Prostate gland (tissue), 2 donors: ENCODE data around the gene OTUD1. TPM values are rescaled to one million over a fixed set of nuclear protein-coding genes. Genes with fewer than 3 reads are reported as not detected.

Source experiments
- DNase-seq: peaks from one replicate; pipeline ENCODE4 v3.0.0-alpha.2; 2019; ENCODE audit warnings: low spot score
- H3K27ac ChIP-seq, 2 donors: fragments of 200-600 bp; sonication (generic); 2 replicates each; pipeline ENCODE4 v1.5.1; 2017 to 2019
- H3K27me3 ChIP-seq: fragments of 200-600 bp; sonication (generic); replicated peaks from 2 replicates; pipeline ENCODE4 v1.5.1; 2019; ENCODE audit not compliant: insufficient read depth
- H3K36me3 ChIP-seq, 2 donors: fragments of 200-600 bp; sonication (generic); 1 replicate in 1 of 2; 2 replicates in 1 of 2; pipeline versions ENCODE4 v1.5.1 to v1.8.1; 2017 to 2019
- H3K4me1 ChIP-seq: fragments of 200-600 bp; sonication (generic); replicated peaks from 2 replicates; pipeline ENCODE4 v1.5.1; 2019
- H3K4me3 ChIP-seq, 2 donors: fragments of 200-600 bp; sonication (generic); 2 replicates each; pipeline ENCODE4 v1.5.1; 2017 to 2019
- H3K9me3 ChIP-seq: fragments of 200-600 bp; sonication (generic); 2 replicates; pipeline ENCODE4 v1.5.1; 2017
- POLR2A ChIP-seq: fragments of 450-650 bp; IDR thresholded peaks from one replicate; pipeline ENCODE4 v1.6.1; 2016; ENCODE audit warnings: antibody characterized with exemption, mild to moderate bottlenecking
- POLR2AphosphoS5 ChIP-seq: sonication (generic); formaldehyde crosslinking; IDR thresholded peaks from one replicate; pipeline ENCODE4 v1.6.1; 2017; ENCODE audit warnings: antibody characterized with exemption
- WGBS: methylation state at CpG from one replicate; pipeline ENCODE4 v1.1.5; 2018; 5-methylcytosine and 5-hydroxymethylcytosine counted together
- intact Hi-C: fragments of 100-400 bp; cut with DNase I; formaldehyde crosslinking; loops from one replicate; pipeline ENCODE4 v1.14.2; 2022
- total RNA-seq, 2 donors: library from RNA; depleted of rRNA; stranded (reverse); fragments of >200 nt; gene quantifications; one replicate each; pipeline ENCODE4 v1.1.0, GENCODE V29; 2016
- TF ChIP-seq, protein P1 (sequence below), 4 experiments: fragments of 200-600 bp in 2 of 4; fragments of 450-650 bp in 2 of 4; sonication (generic) in 2 of 4; IDR thresholded peaks; 1 replicate in 3 of 4; 2 replicates in 1 of 4; pipeline ENCODE4 v1.5.1; 2016 to 2019; ENCODE audit warnings: antibody characterized with exemption in 4 of 4, mild to moderate bottlenecking in 2 of 4, moderate library complexity in 2 of 4

Gene OTUD1
- total RNA-seq, 2 donors from 2014 or later: 11.9 to 13.8 TPM

DNA sequence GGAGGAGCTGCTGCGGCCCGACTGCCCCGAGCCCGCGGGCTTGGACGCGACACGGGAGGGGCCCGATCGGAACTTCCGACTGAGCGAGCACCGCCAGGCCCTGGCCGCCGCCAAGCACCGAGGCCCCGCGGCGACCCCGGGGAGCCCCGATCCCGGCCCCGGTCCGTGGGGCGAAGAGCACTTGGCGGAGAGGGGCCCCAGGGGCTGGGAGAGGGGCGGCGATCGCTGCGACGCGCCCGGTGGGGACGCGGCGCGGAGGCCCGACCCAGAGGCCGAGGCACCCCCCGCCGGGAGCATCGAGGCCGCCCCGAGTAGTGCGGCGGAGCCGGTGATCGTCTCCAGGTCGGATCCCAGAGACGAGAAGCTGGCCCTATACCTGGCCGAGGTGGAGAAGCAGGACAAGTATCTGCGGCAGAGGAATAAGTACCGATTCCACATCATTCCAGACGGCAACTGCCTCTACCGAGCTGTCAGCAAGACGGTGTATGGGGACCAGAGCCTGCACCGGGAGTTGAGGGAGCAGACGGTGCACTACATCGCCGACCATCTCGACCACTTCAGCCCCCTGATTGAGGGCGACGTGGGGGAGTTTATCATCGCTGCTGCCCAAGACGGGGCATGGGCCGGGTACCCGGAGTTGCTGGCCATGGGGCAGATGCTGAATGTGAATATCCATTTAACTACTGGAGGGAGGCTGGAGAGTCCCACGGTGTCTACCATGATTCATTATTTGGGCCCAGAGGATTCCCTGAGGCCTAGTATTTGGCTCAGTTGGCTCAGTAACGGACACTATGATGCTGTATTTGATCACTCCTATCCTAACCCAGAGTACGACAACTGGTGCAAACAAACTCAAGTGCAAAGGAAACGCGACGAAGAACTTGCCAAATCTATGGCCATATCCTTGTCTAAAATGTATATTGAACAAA is 1.4 kb downstream of the OTUD1 start:
- Histone ChIP-seq H3K27ac (peak overlapping the region; percentile 94 to 96), H3K36me3 (no peaks in the 10 kb centered on the region), H3K4me3 (peak overlapping the region; percentile 87 to 92), H3K27me3 (no peaks in the 10 kb centered on the region), H3K9me3 (no peaks in the 10 kb centered on the region), H3K4me1 (no peaks in the 10 kb centered on the region)
- intact Hi-C loops: no loop called here
- DNase-seq: peak; percentile 12
- 3% methylated on average over 62 of the region's 73 CpGs for WGBS
- TF ChIP-seq, protein P1, sequence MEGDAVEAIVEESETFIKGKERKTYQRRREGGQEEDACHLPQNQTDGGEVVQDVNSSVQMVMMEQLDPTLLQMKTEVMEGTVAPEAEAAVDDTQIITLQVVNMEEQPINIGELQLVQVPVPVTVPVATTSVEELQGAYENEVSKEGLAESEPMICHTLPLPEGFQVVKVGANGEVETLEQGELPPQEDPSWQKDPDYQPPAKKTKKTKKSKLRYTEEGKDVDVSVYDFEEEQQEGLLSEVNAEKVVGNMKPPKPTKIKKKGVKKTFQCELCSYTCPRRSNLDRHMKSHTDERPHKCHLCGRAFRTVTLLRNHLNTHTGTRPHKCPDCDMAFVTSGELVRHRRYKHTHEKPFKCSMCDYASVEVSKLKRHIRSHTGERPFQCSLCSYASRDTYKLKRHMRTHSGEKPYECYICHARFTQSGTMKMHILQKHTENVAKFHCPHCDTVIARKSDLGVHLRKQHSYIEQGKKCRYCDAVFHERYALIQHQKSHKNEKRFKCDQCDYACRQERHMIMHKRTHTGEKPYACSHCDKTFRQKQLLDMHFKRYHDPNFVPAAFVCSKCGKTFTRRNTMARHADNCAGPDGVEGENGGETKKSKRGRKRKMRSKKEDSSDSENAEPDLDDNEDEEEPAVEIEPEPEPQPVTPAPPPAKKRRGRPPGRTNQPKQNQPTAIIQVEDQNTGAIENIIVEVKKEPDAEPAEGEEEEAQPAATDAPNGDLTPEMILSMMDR (IDR thresholded peaks at IDR 0.05): no peak
- TF ChIP-seq POLR2A (no peak), POLR2AphosphoS5 (no peak)

DNA sequence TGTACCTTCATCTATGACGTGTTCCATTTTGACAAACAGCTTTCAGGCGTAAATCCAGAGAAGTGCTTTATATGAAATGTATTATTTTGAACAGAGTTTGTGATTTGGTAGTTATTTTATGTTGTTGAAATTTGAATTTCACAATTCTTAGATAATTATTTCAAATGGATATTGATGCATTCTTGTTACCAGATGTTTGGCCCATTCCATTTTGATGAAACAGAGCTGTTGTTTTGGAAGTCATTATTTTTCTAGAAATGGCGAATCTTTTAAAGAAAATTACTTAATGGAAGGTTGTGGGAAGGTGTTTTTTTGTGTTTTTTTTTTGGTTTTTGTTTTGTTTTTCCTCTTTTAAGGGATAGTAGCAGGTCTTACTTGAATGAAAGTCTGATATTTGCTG is 2.4 kb downstream of the OTUD1 start:
- DNase-seq: no peak
- Histone ChIP-seq H3K4me1 (no peaks in the 10 kb centered on the region), H3K27me3 (no peaks in the 10 kb centered on the region), H3K36me3 (no peaks in the 10 kb centered on the region), H3K27ac (no peak overlapping the region), H3K9me3 (no peaks in the 10 kb centered on the region), H3K4me3 (peak overlapping the region; percentile 3 to 92)
- intact Hi-C loops: no loop called here
- TF ChIP-seq POLR2A (no peak), POLR2AphosphoS5 (no peak)
- TF ChIP-seq, protein P1 (IDR thresholded peaks at IDR 0.05): no peak
- WGBS: 80% methylated on average over 3 of the region's 3 CpGs

DNA sequence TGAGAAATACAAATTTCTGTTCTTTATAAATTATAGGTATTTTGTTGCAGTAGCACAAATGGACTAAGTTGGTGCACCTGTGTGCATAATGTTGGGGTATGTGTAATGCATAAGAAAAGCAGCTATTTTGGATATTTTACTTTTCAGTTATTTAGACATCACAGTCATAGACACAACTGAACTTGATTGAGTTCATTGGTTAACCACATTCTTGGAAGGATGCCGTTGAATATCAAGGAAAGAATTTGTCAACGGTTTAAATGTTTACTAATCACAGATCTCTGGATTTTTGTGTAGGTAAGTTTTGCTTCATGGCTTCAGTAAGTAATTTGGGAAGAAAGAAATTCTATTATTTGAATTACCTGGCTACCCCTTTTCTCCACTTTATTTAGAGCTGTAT is 4.1 kb downstream of the OTUD1 start:
- H3K27ac ChIP-seq: no peak overlapping the region
- TF ChIP-seq, protein P1 (IDR thresholded peaks at IDR 0.05): no peak
- TF ChIP-seq POLR2AphosphoS5 (no peak), POLR2A (no peak)
- no peak overlapping the region for H3K4me3 ChIP-seq
- intact Hi-C loops: no loop called here
- DNase-seq: no peak
- WGBS: 56% methylated on average over 2 of the region's 2 CpGs
- no peaks in the 10 kb centered on the region for H3K4me1 ChIP-seq
- H3K9me3 ChIP-seq: no peaks in the 10 kb centered on the region
- no peaks in the 10 kb centered on the region for H3K36me3 ChIP-seq
- H3K27me3 ChIP-seq: no peaks in the 10 kb centered on the region

DNA sequence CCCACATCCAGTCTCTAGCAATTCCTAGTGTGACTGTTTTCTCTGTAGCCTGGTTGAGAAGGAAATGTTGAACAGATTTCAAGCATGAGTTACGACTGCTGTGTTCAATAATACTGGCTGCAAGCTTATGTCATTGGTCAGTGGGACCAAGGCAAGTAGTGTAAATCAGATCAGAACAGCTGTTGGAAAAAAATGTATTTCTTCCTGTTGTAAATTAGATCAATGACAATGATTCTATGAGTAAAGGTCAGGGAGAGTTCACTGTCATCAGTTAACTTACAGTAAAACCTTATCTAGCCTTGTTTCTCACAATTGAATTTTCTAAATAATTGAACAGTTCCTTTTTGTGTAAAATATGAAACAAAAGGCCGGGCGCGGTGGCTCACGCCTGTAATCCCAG is 6.7 kb downstream of the OTUD1 start:
- H3K36me3 ChIP-seq: no peaks in the 10 kb centered on the region
- no peaks in the 10 kb centered on the region for H3K9me3 ChIP-seq
- 90% methylated on average over 5 of the region's 5 CpGs for WGBS
- H3K27me3 ChIP-seq: no peaks in the 10 kb centered on the region
- DNase-seq: no peak
- H3K4me1 ChIP-seq: no peaks in the 10 kb centered on the region
- no peak overlapping the region for H3K4me3 ChIP-seq
- TF ChIP-seq POLR2AphosphoS5 (no peak), POLR2A (no peak)
- TF ChIP-seq, protein P1 (IDR thresholded peaks at IDR 0.05): no peak
- no peak overlapping the region for H3K27ac ChIP-seq
- intact Hi-C loops: no loop called here

DNA sequence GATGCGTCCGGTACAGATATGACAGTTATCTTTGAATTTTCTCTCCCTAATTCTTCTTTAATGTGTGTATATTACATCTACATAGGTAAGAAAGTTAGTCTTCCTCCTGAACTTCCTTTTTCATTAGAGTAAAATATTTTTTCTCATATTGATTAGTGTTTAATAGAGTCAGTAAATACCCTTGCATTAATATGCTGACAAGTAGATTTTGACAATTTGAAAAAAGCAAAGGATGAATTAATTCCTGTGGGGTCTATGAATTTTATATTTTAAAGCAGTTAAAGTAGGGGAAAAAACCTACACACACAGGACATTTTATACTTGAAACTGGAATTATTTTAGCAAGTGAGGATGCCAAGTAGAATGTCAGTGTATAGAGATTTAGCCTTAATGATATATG is 9.4 kb downstream of the OTUD1 start:
- H3K27me3 ChIP-seq: no peaks in the 10 kb centered on the region
- no peaks in the 10 kb centered on the region for H3K9me3 ChIP-seq
- no peak for DNase-seq
- H3K27ac ChIP-seq: no peak overlapping the region
- 99% methylated on average over 2 of the region's 2 CpGs for WGBS
- intact Hi-C loops: no loop called here
- no peaks in the 10 kb centered on the region for H3K4me1 ChIP-seq
- no peak overlapping the region for H3K4me3 ChIP-seq
- TF ChIP-seq, protein P1 (IDR thresholded peaks at IDR 0.05): no peak
- TF ChIP-seq POLR2AphosphoS5 (no peak), POLR2A (no peak)
- H3K36me3 ChIP-seq: no peaks in the 10 kb centered on the region
